ENCODE measurements around the gene KCNJ4.
"Not testable (repeated sequence)": the region's sequence is repeated elsewhere in the genome, so short reads cannot be mapped to it uniquely, and the experiment has no call there.

The KCNJ4 gene

DNA sequence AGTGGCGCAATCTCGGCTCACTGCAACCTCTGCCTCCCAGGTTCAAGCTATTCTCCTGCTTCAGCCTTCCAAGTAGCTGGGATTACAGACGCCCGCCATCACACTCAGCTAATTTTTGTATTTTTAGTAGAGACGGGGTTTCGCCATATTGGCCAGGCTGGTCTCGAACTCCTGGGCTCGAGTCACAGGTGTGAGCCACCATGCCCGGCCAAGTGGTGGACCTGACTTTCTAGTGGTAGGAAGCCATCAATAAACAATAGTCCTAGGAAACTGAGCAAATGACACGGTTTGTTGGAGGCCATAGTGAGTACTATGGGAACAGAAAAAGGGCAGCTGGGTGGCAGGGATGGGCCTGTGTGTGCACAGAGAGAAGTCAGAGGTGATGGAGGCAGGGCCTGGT, 15.2 kb upstream of the KCNJ4 start:
- not testable (repeated sequence) for DNase-seq (ENCODE audit: low spot score)

DNA sequence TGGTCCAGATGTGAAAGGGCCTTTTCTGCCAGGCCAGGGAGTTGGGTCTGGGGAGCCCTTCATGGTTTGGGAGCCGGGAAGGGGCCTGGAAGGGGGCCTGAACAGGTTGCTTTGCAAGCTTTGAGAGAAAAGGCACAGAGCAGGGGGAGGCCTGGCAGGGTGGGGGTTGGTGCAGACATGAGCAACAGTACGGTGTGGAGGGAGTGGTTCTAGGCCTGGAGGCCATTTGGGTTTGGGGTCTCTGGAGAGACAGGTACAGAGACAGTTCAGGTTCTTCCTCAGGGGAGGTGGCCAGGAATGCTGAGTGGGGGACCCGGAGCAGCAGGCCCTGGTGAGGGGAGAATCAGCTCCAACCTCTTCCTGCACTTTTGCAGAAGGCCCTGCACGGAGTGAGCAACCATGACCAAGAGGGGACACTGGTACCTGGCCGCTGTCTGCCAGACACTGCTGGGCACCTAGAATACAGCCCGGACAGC, 14.3 kb upstream of the KCNJ4 start:
- DNase-seq (ENCODE audit: low spot score), result no peak

DNA sequence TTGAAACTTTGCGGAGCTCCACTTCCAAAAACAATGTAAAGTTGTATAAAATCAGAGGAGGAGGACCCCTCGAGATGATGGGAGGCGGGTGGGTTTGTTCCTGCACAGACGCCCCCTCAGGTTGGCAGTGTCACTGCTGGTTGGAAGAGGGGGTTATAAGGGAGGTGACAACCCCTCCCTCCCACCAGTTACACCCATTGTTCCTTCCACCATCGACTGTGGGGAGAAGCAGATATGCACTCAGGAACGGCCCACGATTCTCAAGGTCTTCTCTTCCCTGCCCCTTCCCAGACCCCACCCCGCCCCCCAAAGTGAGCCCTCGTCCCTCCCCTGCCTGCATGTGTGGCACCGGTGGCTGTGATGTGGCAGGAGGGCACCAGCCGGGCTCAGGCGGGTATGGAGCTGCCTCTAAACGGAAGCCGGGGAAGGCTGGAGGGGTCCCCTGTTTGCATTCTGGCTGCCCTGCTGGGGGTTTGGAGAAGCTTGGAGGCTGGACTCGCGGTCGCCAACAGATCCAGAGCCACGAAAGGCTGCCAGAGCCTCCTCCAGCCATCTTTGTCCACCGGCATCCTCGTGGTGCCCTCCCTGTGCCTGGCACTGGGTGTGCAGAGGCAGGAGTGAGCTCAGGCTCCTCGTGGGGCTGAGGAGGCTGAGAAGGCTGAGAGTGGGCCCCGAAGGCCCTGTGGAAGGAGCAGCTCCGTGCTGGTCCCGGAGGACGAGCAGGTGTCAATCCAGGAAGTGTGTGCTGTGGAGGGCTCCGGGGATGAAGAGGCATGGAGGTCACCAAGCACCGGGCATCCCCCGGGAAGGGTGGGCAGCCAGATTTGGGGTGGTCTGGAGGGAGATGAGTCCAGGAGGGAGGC, 13.7 kb upstream of the KCNJ4 start:
- peak; percentile 51 for DNase-seq (ENCODE audit: low spot score)

DNA sequence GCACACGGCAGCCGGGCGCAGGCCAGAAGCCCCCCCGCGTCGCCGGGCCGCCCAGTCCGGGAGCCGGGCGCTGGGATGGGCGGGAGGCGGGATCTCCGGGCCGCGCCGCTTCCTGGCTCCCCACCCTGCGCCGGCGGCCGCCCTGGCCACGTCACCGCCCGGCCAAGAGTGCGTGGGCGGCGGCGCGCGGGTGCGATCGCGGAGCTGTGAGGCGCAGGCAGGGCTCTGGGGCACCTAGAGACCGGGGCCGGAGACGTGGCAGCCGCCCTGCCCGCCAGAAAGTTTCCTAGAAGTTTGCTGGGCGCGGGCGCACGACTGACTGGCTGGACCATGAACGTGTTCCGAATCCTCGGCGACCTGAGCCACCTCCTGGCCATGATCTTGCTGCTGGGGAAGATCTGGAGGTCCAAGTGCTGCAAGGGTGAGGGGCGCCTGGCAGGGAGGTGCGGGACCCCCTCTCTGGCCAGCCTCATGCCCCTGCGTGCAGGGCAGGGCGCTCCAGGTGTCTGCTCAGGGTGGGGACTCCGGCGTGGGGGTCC, 13.0 kb upstream of the KCNJ4 start, which contains the start of gene KDELR3:
KDELR3 (plus strand) TSS at position 193 of the 539 bp plus-strand sequence; CDS start at position 331, 138 bp downstream.
- peak; percentile 98 for DNase-seq (ENCODE audit: low spot score)

DNA sequence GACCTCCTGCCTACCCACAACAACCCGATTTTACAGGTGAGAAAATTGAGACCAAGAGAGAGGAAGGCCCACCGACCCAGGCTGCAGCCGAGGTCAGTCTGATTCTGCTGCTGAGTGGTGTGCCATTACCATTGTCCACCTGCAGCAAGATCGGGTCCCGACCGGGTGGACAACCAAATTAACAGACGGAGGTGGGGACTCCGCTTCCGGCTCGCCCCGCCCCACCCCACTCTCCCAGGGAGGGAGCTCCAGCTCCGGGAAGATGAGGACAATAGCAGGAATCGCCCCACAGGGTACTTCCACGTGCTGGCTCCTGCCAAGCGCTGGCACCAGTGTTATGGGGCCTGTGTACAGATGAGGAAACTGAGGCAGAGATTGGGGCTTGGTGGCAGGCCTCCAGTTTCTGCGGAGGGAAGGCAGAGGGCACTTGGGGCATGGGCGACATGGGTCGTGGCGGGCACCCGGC, 12.5 kb upstream of the KCNJ4 start:
- DNase-seq (ENCODE audit: low spot score), result peak; percentile 55

DNA sequence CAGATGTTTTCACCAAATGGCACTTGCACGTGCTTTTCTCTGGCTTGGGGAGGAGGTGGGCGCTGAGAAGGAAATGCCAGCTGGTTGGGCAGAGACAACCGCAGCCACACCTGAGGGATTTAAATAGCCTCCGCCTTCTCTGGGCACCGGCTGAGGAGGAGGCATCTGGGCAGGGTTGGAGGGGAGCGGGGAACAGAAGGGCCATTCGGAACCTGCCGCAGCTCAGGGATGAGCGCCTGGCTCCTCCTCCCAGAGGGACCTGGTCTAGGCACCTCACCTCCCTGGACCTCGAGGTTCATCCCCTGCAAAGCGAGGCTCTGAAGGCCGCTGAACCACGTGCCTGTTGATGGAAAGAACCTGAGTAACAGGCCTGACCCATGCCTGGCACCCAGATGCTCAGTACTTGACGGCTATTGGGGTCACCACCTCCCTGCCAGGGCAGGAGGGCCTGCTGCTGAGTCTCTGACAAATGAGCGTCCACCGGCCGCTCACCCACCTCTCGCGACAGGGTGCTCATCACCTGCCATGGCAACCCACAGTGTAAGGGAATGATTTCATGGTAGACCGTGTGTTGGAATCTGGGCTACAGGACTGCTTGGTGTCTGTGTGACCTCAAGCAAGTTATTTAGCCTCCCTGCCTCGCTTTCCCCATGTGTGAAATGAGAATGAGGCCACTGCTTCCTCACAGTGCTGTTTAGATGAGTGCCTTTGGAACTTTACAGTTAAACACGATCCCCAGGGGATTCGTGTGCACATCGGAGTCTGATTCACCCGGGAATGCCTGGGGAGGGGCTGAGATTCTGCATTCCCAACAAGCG, 10.9 kb upstream of the KCNJ4 start:
- DNase-seq (ENCODE audit: low spot score), result no peak

DNA sequence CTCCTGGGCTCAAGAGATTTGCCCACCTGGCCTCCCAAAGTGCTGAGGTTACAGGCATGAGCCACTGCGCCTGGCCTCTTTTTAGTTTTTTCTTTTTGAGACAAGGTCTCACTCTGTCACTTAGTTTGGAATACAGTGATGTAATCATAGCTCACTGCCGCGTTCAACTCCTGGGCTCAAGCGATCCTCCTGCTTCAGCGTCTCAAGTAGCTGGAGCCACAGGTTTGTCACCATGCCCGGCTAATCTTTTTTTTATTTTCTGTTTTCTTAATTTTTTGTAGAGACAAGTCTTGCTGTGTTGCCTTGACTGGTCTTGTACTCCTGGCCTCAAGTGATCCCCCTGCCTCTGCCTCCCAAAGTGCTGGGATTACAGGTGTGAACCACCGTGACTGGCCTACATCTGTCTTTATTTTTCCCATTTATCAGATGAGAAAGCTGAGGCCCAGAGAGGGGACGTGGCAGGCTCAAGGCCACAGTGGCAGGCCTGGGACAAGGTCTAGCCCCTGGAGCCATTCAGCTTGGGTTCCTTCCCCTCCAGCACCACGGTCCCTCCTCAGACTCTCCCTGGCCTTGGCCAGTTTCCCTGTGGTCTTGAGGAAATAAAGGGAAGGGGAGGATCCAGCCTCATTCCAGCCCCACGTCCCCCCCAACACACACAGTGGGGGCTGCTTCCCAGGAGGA, 10.1 kb upstream of the KCNJ4 start:
- DNase-seq (ENCODE audit: low spot score), result no peak

DNA sequence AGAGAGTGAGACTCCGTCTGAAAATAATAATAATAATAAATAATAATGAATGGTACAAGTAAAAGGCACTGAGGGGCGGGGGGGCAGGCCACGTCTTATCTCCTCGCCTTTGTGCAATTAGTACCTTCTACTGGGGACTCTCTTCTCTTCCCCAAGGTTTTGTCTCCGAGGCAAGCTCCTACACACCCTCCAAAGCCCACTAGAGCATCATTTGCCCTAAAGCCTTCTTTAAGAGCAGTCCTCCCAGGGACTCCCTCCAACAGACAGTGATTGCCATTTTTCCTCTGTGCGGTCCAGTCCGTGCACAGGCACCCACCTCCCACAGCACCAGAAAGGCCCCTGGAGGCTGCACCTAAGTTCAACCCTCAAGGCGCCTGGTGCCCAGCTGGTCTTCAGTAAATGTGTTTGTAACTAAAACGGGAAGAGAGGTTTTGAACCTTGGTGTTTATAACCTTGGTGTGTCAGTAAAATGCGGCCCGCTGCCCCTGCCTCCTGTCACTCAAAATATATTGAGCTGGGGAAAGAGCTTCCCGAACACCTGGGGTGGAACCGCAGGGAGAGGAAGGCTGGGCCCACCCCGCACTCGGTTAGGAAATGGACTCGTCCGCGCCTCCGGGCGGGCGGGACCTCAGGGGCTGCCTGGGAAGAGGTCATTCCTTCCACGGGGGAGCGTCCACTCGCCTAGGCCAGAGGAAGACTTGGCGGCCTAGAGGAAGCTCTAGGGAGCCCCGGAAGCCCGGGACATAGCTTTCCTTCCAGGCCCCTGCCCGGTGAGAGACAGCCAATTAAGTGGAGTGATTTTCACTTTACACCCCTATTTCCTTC, 8.2 kb upstream of the KCNJ4 start:
- no peak for DNase-seq (ENCODE audit: low spot score)

DNA sequence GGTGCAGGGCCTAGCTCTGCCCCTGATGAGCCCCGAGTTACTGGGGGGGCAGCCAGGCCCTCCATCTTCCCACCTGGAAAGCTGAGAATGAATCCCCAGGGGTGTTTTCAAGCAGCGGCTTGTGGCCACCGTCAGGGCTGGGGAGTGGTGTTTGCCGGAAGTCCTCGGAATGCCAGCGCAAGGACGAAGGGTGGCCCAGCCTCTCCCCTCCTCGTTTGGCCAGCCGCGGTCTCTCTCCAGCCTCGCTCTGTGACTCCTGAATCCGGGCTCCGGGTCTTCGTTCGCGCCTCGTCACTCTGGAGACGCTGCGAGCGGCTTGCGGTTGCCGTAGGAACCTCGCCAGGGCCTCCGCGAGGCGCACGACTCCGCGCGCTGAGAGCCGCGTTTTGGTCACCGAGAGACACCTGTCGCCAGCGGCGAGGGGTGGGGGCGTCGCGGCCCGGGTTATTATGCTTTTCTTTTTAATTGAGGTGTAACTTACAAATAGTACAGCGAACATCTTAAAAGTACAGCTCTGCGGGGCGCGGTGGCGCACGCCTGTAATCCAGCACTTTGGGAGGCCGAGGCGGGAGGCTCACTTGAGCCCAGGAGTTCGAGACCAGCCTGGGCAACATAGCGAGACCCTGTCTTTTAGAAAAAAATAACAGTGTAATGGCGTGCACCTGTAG, 6.5 kb upstream of the KCNJ4 start:
- DNase-seq (ENCODE audit: low spot score), result peak; percentile 88

DNA sequence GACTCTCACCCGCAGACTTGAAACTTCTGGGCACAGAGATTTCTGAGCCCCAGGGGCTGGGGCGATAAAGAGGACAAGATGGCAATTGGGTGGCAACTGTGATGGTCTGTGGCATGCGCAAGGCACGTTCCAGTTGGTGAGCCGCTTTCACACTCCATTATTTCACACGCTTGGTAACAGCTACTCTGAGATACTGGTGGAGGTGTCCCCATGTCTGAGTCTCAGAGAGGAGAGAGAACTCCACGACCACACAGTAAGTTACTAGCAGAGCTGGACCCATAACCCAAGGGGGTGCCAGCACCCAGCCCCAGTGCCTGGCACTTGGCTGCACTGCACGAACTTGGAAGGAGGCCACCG, 6.0 kb upstream of the KCNJ4 start:
- no peak for DNase-seq (ENCODE audit: low spot score)

DNA sequence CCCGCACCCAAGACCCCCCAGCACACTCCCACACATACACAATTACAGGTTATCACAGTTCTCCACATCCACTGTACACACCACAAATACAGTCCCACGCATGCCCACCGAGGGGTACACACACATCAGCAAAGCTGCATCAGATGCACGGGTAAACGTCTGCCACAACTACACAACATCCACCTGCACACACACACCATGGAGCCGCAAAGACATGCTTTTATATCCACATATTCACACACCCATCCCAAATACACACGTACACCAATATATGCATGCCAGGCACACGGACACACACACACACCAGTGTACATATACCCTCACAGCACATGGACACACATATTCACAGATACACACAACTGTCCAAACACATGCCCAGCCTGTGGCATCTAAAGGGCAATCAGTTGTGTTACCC, 5.4 kb upstream of the KCNJ4 start:
- DNase-seq (ENCODE audit: low spot score), result no peak

DNA sequence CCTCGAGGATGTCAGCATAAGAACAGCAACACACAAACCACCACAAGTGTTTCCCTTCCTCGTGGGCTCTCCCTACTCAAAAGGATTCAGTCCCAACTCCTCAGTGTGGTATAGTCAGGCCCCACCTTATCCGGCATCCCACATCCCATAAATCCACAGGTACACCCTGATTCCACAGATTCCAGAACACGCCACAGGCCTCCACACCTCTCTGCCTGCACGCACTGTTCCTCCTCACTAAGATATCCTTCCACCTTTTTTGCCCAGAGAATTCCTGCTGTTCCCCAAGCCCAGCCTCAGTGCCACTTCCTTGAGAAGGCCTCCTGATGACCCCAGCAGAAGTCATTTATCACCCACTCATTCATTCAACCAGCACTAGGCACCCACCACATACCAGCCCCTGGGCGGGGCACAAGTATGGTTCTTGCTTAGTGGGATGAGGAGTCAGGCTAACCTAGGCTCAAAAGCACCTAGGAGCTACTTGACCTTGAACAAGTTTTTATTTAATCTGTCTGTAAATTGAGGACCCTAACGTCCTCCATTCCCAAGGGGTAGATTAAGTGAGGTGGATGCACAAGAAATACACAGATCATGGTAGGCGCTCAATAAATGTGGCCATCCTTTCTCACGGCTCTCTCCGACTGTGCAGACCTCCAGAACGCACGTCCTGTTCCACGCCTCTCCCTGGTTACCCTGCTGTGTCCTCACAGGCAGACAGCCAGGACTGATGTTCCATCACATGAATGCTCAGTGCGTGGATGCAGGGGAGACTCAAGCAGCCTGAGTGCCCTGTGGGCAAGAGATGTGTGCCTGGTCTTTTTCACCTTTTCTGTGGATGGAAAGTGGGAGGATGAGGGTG, 2.1 kb upstream of the KCNJ4 start:
- DNase-seq (ENCODE audit: low spot score), result no peak

DNA sequence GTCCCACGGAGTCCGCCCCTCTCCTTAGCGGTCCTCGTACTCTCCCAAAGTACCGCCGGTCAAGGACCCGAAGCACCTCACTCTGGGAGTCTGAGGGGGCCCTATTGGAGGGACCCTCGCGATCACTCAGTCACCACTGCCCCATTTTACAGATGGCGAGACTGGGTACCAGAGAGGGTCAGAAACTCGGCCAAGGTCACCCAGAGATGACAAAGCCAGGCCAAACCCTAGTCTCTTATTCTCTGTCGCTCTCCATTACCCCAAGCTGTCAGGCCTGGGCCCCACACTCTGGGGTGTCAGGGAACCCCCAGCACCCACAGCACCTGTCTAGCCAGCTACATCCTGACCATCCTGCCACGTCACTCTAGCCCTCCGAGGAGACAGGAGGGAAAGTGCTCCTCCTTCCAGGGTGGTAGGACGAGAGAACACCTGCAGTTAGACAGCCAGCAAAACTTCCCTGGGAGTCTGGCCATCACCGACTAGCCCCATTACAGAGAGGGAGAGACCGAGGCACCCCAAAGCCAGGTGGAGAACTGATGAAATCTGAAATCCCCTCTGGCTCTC, 1.4 kb upstream of the KCNJ4 start:
- no peak for DNase-seq (ENCODE audit: low spot score)

DNA sequence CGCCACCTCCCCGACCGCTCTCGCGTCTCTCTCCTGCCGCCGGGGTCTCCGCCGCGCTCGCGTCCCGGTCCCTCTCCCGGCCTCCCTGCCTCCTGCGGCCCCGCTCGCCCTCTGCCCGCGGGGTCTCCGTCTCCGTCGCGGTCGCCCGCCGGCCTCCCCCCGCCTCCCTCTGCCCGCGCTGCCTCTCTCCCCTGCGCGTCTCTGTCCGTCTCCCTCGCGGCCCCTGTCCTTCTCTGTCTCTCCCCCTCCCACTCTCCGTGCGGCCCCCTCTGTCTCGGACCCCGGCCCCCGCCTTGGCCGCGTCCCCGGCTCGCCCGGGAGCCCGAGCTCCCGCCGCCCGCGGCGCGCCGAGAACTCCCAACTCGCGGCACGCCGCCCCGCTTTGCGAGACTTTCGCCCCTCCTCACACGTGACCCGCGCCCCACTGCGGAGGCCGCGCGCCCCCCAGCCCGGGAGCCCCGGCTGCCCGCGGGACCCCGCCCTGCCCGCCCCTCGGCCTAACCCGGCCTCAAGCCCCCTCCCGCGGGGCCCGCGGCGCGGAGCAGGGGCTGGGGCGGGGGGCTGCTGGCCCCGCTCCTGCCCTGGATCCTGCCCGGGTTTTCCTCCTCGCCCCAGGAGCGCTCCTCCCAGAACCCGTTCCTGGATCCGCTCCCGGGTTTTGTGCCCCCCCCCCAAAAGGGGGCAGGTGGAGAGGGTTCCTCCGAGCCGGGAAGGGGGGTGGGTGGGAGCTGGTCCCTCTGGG, 702 bp upstream of the KCNJ4 start:
- peak; percentile 64 for DNase-seq (ENCODE audit: low spot score)

DNA sequence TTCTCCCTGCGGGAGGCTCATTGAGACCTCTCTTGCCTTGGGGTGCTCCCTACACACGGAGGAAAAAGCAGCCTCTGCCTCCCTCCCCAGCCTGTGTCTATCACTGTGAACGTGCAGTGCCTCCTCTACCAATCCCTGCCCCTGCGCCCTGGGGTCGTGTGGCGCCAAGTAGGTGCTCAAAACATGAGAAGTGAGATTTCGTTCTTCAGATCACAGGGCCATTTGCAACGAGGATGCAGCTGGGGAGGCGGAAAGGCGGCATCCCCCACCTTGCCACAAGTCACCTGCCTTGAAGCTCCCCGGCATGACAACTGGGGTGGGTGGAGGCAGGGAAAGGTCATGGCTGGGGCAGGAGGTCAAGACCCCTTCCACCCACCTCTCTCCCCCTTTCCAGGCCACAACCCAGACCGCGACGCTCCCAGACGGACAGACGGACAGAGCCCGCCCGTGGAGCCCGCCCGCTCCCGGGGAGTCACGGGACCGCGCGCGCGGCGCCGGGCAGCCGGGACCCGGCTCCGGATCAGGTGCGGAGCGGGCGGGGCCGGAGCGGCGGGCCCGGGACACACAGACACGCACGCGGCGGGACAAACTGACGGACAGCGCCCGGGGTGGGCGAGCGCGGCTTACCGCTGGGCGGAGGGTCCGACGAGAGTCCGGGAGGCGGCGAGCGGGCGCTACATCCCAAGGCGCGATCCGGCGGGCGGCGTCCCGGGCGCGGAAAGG, 485 bp downstream of the KCNJ4 start:
- no peak for DNase-seq (ENCODE audit: low spot score)

DNA sequence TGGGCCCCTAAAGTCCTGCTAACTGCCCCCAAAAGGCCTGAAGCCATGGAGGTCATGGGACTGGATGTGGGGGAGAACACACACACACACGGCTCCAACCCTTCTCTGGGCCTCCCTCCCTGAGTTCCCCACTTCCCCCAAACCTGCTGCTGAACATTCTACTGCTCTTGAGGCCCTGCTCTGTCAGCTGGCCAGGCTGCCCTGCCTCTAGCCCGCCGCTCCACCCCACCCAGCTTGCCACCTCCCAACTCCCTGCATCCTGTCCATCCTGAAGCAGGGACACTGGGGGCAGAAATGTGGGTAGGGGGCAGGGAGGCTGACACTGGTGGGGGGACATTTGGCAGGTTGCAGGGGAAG, 1.0 kb downstream of the KCNJ4 start:
- no peak for DNase-seq (ENCODE audit: low spot score)

DNA sequence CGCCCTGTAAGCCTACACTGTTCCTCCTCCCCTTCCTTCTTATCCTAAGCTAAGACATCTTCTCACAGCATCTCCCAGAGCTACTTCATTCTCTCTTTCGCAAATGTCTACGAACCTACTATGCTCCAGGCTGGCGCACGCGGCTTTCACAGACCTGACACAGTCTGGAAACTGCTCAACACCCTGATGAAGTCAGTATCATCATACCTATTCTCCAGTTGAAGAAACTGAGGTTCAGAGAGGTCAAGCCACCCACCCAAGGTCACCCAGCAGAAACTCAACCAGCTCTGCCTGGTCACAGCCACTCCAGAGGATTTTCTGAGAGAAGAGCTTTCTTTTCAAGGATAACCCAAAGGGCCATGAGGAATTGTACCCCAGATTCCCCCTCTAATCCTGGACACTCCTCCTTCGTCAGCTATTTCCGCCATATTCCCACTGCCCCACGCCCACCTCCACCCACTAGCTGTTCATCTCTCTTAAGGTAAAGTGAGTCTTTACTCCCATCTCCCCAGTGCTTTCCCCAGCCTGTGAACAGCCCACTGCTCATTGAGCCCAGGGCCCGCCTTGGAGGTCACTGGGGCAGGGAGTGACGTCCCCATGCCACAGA, 1.8 kb downstream of the KCNJ4 start:
- DNase-seq (ENCODE audit: low spot score), result no peak

All from AG20443 (cell line).